Measurements from ENCODE around the gene INSR.
A peak's percentile ranks its signal among the peaks of the same experiment; 100 is the strongest.
"Not testable (repeated sequence)": the region's sequence is repeated elsewhere in the genome, so short reads cannot be mapped to it uniquely, and the experiment has no call there.

INSR gene

DNA sequence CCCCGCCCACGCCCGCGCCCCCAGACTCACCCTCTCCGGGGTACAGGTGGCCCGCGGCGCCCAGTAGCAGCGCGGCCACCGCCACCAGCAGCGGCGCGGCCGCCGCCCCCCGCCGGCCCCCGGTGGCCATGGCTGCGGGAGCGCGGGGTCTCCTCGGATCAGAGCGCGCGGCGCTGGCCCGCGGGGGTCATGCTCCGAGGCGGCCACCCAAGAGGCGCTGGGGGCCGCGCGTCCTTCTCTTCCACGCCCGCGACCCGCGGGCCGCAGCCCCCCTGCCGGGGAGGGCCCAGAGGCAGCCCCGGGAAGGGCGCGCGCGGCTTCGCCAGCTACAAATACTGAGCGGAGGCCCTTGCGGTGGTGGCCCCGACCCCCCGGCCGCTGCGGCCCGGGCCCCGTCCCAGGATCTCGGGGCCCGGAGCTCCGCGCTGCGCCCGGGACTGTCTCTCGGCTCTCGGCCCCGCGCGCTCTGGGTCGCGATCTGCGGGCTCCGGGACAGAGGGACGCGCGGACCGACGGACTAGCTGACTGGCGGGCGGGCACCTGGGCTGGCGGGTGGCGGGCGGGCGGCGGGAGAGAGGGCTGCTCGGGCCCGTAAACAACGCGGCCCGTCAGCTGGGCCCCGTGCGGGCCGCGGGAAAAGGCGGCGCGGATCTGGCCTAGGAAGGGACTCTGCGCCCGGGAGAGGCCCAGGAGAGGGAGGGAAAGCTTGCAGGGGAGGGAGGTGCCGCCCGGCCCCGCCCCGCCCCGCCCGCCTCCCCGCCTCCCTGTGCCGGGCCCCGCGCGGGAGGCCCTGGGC, at the start of gene INSR:
Gene INSR (minus strand): TSS at position 653 of the 796 bp plus-strand sequence. CDS start 523 bp downstream, at position 130.
- peak; percentile 36 for DNase-seq (ENCODE audit: low read depth)

DNA sequence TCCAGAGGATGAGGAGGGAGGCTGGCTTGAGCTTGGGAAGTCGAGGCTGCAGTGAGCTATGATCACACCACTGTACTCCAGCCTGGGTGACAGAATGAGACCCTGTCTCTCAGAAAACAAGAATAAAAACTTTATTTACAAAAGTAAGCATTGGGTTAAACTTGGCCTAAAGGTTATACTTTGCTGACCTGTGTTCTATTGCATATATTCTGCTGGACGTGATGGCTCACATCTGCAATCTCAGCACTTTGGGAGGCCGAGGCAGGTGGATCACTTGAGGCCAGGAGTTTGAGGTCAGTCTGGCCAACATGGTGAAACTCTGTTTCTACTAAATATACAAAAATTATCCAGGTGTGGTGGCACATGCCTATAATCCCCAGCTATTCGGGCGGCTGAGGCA, 47.9 kb upstream of the INSR start:
- DNase-seq (ENCODE audit: low read depth): no peak

DNA sequence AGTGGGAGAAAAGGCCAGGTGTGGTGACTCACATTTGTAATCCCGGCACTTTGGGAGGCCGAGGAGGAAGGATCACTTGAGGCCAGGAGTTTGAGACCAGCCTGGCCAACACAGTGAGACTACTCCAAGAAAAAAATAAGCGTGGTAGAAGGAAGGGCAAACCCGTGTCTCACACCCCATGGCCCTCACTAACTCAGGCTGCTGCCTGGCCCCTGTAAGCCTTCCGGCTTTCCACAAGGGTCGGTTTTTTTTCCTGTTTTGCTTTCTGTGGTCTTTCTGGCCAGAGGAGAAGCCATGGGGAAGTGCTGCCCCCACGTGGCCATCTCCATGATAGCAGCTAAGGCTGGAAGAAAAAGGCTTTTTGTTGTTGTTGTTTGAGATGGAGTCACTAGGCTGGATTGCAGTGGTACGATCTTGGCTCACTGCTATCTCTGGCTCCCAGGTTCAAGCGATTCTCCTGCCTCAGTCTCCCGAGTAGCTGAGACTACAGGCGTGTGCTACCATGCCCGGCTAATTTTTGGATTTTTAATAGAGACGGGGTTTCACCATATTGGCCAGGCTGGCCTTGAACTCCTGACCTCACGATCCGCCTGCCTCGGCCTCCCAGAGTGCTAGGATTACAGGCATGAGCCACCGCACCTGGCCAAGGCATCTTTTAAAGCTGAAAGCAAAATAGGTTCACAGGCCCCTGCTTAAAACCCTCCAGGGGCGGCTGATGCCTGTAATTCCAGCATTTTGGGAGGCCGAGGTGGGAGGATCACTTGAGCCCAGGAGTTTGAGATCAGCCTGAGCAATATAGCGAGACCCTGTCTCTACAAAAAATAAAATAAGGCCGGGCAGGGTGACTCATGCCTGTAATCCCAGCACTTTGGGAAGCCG, 47.0 kb upstream of the INSR start:
- peak; percentile 19 for DNase-seq (ENCODE audit: low read depth)

- DNase-seq (ENCODE audit: low read depth): no peak
Measured at GRCh38 chr19:7337380-7338194, 43.4 kb upstream of the INSR start.

- DNase-seq (ENCODE audit: low read depth): no peak
Measured at GRCh38 chr19:7336321-7336973, 42.2 kb upstream of the INSR start.

GRCh38 chr19:7333198-7334118, 39.2 kb upstream of the INSR start:
- DNase-seq (ENCODE audit: low read depth): no peak

DNA sequence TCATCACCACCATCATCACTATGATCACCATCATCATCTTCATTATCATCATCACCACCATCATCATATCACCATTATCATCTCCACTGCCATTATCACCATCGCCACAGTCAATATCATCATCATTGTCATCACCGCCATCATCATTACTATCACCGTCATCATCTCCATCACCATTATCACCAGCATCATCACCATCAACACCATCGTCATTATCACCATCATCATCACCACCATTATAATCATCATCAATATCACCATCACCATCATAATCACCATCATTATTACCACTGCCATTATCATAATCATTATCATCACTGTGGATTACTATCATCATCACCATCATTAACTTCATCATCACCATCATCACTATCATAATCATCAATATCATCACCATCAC, 37.2 kb upstream of the INSR start:
- DNase-seq (ENCODE audit: low read depth): no peak

- DNase-seq (ENCODE audit: low read depth): no peak
Measured at GRCh38 chr19:7328647-7329046, 34.4 kb upstream of the INSR start.

GRCh38 chr19:7327802-7328201, 33.6 kb upstream of the INSR start:
- no peak for DNase-seq (ENCODE audit: low read depth)

- no peak for DNase-seq (ENCODE audit: low read depth)
Measured at GRCh38 chr19:7326105-7326877, 32.1 kb upstream of the INSR start.

- DNase-seq (ENCODE audit: low read depth): no peak
Measured at GRCh38 chr19:7318176-7318575, 24.0 kb upstream of the INSR start.

DNA sequence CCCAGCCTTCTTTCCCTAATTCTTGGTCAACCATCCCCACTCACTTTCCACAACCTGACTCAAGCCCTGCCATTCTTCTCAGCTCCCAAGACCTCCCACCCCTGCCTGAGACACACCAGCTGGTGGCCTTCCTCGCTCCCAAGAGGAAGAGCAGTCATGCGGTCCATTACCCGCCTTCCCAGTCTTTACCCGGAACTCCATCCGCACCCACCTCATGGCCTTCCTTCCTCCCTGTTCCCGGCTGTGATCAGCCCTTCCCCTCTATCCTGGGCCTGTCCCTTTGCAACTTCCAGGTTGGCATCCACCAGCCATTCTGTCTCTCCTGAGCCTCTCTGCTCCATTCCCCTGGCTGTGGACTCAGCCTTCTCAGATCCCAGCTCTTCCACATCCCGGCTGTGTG, 18.6 kb upstream of the INSR start:
- no peak for DNase-seq (ENCODE audit: low read depth)

DNA sequence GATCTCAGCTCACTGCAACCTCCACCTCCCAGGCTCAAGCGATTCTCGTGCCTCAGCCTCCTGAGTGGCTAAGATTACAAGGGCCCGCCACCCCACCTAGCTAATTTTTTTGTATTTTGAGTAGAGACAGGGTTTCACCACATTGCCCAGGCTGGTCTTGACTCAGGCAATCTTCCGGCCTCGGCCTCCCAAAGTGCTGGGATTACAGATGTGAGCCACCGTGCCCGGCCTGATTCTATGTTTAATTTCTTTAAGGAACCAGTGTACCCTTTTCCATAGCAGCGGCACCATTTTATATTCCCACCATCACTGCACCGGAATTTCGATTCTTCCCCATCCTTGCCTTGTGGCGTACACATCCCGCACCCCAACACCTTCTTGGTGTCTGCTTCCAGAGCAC, 17.7 kb upstream of the INSR start:
- no peak for DNase-seq (ENCODE audit: low read depth)

DNA sequence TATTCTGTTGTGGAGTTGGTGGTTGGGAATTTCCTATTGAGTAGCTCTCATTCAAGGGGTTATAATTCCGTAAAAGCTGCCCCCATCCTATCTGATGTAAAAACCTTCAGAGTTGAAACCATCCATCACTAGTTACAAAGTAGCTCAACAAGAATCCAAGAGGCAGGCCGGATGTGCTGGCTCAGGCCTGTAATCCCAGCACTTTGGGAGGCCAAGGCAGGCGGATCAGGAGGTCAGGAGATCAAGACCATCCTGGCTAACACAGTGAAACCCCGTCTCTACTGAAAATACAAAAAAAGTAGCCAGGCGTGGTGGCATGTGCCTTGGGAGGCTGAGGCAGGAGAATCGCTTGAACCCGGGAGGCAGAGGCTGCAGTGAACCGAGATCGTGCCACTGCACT, 14.1 kb upstream of the INSR start:
- not testable (repeated sequence) for DNase-seq (ENCODE audit: low read depth)

DNA sequence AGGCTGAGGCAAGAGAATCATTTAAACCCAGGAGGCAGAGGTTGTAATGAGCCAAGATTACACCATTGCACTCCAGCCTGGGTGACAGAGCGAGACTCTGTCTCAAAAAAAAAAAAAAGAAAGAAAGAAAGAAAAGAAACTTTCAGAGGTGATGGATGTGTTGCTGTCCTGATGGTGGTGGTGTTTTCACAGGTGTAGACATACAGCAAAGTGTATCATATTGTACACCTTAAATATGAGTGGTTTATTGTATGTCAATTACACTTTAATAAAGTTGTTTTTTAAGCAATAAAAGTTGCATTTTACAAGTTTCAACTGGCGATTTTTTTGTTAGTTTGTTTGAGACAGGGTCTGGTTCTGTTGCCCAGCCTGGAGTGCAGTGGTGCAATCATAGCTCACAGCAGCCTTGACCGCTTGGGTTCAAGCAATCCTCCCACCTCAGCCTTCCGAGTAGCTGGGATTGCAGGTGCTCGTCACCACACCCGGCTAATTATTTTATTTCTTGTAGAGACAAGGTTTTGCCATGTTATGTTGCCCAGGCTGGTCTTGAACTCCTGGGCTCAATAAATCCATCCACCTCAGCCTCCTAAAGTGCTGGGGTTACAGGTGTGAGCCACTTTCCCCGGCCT, 13.5 kb upstream of the INSR start:
- no peak for DNase-seq (ENCODE audit: low read depth)

DNA sequence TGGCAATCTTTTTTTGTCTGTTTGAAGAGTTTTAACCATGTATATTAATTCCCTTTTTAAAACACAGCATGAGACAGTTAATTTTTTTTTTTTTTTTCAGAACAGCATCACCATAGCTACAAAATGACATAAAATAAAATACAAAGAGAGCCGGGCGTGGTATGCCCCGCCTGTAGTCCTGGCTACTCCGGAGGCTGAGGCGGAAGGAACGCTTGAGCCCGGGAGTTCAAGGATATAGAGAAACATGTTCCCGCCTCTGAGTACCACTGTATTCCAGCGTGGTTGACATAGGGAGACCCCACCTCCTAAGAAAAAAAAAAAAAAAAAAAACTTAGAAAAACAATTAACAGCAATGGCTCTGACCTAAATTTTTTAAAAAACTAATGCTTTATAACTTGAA, 10.0 kb upstream of the INSR start:
- DNase-seq (ENCODE audit: low read depth): no peak

DNA sequence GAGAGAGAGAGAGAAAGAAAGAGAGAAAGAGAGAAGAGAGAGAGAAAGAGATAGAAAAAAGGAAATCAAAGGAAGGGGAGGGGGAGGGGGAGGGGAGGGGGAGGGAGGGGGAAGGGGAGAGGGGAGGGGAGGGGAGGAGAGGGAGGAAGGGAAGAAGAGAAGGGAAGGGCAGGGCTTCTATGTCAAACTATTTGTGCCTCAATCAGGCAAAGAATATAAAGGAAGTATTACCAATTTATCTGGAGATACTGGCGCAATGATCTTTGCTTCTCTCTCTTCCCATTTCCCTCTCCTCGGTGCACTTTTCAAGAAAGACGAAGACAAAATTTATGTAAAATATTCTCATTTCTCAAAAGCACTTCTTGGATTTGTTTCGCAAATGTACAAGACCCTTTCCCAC, 9.3 kb upstream of the INSR start:
- DNase-seq (ENCODE audit: low read depth): no peak

- no peak for DNase-seq (ENCODE audit: low read depth)
Measured at GRCh38 chr19:7301525-7301924, 7.3 kb upstream of the INSR start.

DNA sequence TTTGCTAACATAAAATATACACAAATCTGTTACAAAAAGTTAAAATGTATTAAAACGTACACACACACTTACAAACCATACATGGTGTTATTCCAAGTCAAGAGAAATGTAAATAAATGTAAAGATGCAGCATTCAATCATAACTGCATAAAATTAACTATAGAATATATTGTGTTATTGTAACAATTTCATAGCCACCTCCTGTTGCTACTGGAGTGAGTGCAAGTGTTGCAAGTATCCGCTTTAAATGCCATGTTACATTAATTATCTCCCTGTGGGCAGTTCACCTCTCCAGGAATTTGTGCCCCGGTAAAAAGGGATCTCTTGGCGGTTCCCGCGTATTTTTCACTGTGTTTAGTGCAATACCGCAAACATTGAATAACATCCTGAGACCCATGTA, 3.5 kb upstream of the INSR start:
- DNase-seq (ENCODE audit: low read depth): no peak

Data from non-pigmented ciliary epithelial cell (primary cell).